GM19023 (cell line): ENCODE measurements around the gene CACNA2D4.

Experiments
- ATAC-seq: cut with Tn5 transposase; IDR thresholded peaks from one replicate; pipeline ENCODE4 v1.9.1; 2021; ENCODE audit warnings: mild to moderate bottlenecking, moderate library complexity; ENCODE audit not compliant: unreplicated experiment

CACNA2D4 gene

GRCh38 chr12:1806301-1807086, 112.0 kb downstream of the CACNA2D4 start:
- ATAC-seq: no peak

DNA sequence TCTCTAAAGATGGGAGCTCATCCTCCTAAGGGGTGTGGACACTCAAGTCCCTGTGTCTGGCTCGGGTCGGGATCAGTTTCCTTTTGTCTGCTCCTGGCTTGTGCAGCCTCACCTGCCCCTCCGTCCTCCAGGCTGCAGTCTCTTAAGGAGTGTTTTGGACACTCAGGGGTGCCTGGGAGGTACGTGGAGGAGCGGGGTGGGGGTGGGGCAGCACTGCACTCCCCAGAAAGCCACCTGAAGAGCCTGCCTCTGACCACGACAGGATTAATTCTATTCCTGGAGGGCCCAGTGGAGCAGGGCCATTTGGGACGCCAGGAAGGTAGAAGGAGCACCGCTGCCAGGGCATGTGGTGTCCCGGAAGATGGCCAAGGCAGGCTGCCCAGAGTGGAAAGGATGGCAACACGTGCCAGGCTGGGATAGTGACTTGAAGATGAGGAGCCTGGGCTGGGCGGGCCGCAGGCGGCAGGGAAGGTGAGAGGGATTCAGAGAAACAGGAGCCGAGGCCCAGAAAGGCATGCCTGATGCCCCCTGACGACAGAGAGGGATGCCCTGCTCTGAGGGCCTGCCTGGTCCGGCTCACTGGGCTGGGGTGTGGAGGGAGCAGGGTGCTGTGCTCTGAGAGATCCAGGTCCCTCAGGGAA, 112.9 kb downstream of the CACNA2D4 start:
- ATAC-seq: no peak

- peak; percentile 80 for ATAC-seq
These were observed 113.7 kb downstream of the CACNA2D4 start for GRCh38 chr12:1804545-1805332.

- ATAC-seq: no peak
These were observed 114.7 kb downstream of the CACNA2D4 start for GRCh38 chr12:1803736-1804135.

DNA sequence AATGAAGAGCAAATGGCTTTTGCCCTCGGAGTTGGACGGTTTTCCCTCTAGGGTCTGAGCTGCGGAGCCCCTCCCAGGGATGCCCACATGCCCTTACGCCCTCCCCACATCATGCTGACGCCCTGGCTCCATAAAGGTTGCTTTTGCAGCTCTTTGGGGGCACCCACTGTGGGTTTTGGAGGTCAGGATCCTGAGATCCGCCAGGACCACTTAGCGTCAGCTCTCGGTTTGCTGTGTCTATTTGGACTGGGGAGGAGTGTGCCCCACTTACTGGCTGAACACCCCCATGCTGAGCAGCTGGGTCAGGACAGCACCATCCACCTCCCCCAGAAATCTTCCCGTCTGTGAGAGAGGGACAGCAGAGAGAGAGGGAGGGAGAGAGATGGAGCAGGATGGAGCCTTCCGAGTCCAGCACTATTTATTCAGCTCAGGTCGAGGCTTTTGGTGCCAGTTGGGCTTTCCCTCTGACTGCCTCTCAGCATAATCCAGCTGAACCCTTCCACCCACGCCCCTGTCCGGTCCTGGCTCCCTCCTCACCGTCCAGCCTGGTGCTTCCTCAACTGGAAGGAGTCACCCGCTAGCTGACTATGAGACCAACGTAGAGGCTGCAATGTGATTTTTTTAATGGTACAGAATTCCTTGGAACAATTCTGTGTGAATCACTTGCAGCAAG, 117.0 kb downstream of the CACNA2D4 start:
- no peak for ATAC-seq

DNA sequence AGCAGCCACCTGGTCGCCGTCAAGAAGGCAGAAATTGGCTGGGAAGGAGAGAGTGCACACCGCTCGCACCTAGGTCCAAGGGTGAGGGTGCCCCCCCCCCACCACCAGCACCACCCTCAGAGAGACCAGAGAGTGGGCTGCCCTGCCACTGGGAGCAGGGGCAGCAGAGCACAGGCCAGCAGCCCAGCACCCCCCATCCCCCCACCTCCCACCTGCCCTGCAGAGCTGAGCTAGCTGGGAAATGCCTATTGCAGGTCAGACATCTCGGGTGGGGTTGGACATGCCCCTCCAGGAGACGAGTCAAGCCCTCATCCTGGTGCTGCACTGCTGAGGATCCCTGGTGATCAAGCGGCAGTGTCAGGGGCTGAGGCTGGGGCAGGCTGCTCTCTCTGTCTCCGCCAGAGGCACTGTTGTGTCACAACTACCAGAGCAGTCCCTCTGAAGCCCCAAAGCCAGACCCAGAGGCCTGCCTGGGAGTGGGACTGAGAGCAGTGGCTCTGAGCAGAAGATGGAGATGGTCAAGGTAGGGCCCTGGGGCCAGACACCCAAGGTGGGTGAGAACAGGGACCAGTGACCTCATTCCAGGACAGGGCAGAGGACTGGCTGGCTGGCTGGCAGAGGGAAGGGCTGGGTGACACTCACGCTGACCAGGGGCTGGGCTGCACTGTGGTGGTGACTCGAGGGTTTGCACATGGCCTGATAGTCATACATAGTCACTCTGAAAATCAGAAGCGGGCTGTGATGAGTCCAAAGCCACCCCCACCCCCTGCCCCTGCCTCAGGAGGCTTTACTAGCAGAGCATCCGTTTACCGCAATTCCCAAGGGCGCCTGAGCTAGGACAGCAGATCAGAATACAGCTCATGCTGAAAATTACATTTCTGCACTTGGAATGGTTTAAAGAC, 117.8 kb downstream of the CACNA2D4 start:
- no peak for ATAC-seq

- ATAC-seq: no peak
These were observed 118.5 kb downstream of the CACNA2D4 start for GRCh38 chr12:1799882-1800400.

GRCh38 chr12:1799051-1799881, 119.2 kb downstream of the CACNA2D4 start:
- ATAC-seq: no peak

DNA sequence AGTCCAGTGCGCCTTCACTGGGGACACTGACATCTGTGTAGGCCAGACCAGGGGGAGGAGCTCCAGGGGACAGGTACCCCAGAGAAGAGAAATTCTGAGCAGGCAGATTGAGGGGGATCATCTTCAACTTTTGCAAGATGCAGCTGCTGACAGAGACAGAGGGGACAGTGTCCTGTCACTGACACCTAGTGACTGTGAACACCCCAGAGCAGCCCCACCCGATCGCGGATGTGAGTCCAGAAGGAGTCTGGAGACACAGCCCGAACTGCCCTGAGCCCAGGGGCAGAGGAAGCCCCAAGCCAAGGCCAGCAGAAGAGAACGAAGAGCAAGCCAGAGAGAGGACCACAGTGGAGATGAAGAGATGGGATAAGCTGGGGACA, 119.8 kb downstream of the CACNA2D4 start:
- no peak for ATAC-seq

DNA sequence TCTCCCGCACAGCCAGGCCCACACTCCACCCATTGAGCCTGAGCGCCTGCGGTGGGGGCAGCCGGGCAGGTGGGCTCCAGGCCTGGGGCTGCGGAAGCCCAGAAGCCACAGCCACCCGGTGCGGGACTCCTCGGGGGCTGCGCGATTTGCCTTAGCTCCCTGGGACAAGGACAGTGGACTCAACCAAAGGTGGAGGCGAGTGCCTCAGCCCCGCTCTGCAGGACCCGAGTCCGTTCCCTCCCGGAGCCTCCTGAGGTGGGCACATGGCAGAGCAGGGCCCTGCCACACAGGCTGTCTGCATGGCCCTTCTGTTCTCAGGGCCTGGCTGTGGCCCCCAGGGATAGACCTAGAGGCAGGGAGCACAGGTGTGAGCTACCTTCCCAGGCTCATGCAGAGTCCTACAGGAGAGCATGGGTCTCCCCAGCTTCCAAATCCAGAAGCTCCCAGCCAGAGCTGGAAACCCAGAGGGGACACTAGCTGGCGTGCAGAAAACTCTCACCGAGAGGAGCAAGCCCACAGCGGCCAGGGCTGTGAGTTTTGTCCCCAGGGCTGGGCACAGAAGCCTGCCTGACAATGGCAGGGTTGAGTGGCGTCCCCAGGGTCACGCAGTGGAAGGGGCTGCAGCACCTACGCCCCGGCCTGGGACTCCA, 120.3 kb downstream of the CACNA2D4 start:
- no peak for ATAC-seq

DNA sequence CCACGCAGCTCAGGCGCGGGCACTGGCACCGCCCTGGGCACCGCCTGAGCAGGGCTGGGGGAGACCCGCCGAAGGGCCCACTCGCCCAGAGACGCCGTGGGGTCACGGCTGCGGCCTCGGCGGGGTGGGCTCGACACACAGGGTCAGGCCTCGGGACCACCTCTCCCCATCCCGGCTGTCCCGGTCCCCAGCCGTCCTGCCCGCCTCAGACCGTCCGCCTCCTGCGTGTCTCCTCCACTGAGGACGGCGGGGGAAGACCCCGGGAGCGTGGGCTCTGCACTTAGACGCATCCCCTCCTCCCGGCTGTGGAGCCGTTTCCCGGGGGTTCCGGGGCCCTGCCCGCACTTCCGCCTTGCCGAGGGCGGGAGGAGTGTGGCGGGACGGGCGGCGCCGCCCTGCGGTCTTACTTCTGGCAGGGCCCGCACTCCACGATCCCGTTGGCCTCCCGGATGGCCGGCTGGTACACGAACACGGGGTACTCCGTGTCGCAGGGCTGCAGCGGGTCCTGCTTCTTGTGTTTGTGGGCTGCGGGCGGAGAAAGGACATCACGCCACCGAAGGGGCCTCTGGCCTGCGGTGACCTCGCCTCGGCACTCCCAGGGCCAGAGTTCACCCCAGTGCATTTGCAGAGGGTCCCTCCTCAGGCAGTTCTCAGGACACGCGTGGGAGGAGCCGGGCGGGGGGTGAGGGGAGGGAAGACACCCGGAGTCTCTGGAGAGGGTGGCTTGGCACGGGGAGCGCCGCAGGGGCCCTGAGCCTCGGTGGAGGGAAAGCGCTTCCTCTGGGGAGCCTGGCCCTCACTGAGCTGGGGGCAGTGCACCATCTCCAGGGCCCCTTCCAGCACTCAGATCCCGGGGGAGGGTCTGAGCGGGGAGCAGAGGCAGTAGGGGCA, 121.2 kb downstream of the CACNA2D4 start:
- ATAC-seq: no peak

GRCh38 chr12:1796515-1797010, 121.9 kb downstream of the CACNA2D4 start:
- ATAC-seq: peak; percentile 23

GRCh38 chr12:1795785-1796514, 122.5 kb downstream of the CACNA2D4 start:
- peak; percentile 88 for ATAC-seq

GRCh38 chr12:1795221-1795784, 123.1 kb downstream of the CACNA2D4 start:
- no peak for ATAC-seq

DNA sequence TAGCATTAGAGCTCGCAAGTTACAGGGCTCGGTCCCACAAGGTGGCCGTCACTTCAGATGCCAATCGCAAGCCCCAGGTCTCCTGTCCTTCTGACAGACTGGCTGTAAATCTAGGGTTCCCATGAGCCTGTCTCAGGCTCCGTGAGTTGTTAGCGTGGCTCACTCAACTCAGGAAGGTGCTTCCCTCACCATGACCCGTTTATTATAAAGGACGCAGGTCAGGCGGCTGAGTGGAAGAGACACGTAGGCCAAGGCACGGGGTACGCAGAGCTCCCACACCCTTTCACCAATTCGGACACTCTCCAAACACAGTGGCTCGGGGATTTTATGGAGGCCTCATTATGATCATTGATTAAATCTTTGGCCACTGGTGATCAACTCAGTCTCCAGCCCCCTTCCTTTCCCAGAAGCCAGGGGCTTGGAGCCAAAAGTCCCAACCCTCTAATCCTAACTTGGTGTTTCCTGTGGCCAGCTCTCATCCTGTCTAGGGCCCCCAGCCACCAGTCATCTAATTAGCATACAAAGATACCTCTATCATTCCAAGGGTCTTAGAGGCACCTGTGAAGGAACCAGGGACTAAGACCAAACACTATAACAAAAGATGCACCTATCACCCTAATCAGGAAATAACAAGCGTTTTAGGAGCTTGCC, 123.9 kb downstream of the CACNA2D4 start:
- no peak for ATAC-seq
